Ammon's horn (tissue), 1 donor: ENCODE results near the gene KCNQ5.

Experiments
- DNase-seq: peaks from one replicate; pipeline ENCODE4 v3.0.0-alpha.2; 2016; ENCODE audit warnings: low spot score

KCNQ5 gene

DNA sequence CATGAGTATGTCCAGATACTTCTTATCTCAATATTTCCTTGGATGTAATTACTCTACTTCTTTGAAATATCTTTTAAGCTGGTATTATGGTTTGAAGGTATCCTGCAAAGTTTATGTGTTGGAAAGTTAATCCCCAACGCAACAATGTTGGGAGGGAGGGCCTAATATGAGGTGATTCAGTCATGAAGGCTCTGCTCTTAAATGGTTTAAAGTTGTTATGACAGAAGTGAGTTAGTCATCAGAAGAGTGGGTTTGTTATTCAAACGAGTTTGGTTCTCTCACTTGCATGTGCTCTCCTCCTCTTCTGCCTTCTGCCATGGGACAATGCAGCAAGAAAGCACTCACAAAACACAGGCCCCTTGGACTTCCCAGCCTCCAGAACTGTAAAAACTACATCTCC is 176.3 kb downstream of the KCNQ5 start:
- DNase-seq = no peak

DNA sequence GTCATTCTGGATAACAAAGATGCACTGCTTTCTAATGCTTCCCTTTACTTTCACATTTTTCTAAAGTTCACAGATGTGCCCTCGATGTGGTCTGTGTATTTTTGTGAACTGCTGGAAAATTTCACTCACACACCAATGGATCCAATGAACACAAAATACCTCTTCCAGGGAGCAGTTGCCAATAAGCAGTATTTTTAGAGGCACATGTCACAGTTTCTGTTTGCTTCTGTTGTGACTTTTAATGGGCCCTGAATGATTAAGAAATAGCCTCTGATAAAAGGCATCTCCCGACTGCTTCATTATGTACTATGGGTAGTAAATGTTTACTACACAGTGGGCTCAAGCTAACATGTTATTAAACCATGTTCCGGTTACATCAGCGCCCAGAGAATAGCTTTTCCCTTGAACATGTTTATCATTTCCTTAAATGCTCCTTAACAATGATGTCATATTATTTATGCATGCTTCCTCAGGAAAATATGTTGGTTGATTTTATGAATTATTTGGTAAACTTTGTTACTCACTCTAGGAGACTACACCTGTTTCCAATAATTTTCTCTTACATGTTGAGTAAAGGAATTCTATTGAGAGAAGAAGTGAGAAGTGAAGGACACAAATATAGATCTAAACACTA is 188.0 kb downstream of the KCNQ5 start:
- no peak for DNase-seq

DNA sequence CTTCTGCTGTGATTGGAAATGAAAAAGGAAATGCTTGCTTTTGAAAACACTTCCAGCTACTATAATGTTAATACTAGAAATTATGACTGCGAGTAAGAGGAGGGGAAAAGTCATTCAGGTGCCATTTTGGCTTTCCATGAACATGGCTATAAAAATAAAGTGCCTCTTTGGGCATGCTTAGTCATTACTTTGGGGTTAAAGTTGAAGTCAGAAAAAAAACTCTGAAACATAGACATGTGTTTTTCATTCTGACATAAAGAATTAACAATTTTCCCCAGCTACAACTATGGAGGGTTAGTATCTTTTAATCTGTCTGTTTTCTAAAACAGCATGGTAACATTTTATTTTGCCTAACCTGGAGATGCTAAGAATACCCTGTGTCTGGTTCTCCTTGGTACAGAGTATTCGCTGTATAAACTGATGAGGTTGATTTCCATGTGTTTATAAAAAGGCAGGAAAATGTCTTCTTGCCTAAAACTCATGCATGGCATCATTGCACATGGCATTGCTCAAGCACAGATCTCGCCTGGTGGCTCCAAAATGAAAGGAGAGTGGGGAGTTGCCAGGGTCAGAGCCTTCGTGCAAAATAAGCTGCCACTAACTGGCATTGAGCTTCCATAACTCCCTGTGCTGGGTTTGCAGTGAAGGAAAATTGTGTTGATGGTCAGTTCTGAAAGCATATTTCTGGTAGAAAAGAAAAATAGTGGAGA is 188.9 kb downstream of the KCNQ5 start:
- no peak for DNase-seq

DNA sequence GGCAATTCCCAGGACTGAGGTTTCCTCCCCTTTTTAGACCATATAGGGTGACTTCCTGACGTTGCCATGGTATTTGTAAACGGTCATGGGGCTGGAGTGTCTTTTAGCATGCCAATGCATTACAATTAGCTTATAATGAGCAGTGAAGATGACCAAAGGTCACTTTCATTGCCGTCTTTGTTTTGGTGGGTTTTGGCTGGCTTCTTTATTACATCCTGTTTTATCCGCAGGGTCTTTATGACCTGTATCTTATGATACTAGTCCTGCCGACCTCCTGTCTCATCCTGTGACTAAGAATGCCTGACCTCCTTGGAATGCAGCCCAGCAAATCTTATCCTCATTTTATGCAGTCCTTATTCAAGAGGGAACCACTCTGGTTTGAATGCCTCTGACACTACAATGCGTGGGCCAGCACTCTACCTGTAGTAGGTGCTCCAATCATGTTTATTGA is 190.1 kb downstream of the KCNQ5 start:
- DNase-seq = no peak

DNA sequence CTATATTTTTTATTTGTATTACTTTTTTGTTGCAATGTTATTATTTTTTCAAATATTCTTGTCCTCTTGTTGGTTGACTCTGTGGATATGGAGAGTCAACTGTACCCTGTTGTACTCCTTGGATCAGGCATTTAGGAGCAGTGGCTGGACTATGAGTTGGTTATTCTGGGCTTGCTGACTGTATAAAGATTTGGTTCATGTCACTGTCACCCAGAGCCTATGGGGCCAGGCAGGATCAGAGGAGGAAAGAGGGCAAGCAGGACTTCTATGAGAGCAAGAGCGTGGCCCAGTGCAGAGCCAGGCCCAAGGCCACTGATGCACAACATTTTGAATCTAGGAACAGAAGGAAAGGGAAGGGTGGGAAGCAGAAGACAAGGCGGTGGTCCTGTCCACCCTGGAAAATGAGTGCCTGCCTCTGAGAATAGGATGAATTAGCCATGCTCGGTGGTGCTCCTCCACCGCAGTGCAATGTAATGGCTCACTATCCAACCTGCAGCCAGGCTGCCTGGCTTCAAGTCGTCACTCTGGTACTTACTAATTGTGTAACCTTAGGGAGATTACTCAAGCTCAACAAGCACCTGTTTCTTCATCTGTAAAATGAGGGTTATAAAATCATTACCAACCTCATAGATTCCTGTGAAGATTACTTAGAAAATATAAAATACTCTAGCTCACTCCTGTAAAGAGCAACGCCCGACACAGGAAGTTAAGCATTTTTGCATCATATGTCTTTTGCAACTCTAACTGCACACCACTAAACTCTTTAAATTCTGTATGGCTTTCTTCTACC is 192.1 kb downstream of the KCNQ5 start:
- no peak for DNase-seq

DNA sequence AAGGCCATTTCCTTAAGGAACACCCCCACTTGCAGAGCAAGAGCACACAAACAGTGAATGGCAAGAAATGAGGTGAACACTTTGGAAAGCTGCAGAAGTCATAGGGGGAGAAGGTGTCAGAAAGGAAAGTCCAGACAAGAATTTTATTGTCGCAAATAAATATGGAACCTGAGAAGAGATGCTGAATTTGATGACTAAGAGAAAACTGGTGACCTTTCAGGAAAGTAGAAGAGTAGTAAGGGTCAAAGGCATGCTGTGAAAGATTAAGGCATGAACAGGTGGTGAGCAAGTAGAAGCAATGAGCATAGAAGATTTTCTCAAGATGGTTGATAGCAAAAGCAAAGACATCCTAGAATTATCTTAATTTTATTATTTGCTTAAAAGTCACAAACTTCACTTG is 194.2 kb downstream of the KCNQ5 start:
- no peak for DNase-seq

DNA sequence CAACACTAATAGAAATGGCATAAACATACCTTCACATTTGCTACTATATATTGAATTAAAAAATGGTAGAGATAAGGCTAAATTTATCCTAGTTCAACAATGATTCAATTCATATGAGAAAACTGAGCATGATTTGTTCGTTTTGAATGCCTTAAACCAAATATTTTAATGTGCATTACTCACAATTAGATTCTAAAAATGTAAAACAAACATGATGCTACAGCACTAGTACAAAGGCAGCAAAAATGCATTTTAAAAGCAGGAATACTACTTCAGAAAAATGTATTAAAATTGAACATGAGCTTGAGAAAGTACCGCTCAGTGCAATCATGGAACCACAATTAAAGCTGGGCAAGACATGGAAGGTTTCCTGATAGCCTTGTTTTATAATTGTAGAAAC is 195.3 kb downstream of the KCNQ5 start:
- no peak for DNase-seq

DNA sequence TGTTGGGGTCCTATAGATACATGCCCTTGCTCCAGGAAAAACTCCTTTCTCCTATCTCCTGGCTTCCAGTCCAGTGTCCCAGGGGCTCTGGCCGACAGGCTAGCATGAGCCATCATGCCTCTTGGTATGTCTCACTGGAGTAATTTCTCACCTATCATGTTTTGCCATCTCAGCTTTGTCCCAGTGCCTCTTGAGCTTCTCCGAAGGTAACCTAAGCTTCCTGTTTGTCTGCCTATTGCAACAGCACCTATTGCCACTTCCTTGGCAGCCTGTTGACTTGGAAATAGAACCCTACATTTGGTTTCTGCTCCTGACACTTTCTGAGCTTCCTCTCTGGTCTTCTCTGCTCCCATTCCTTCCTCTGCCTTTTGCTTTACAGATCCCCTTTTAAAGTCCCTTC is 197.7 kb downstream of the KCNQ5 start:
- no peak for DNase-seq

DNA sequence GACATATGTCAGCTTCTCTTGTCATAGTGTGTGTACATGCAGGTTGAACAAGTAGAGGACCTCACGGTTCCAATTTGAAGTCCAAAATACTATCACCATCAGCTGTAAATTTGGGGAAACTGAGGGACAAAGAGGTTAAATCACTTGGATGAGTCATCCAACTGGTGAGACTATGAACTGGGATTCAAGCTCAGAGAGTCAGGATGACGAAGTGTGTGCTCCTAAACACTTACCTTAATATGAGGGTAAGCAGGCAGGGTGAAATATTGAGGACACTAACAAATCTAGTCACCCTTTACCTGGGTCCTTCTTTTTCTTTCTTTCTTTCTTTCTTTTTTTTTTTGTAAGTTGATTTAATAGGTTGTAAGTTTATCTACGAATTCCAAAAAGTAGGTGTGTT is 198.3 kb downstream of the KCNQ5 start:
- DNase-seq = no peak

DNA sequence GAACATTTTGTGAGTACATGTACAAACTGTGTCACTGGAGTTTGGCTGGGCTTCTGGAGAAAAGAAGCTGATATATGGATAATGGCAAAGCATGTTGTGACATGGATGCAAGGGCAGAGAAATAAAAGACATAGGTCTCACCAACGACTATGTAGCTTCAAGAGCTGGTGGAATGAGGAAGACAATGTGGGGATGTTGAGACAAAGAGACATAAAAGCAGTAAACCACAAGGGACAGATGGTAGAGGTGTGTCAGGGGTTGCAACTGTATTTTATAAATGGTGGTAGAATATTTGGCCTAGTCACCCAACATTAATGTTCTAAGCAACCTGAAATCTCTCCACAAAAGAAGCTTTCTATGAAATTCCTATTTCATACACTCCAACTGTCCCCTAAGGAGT is 199.0 kb downstream of the KCNQ5 start:
- peak; percentile 9 for DNase-seq

DNA sequence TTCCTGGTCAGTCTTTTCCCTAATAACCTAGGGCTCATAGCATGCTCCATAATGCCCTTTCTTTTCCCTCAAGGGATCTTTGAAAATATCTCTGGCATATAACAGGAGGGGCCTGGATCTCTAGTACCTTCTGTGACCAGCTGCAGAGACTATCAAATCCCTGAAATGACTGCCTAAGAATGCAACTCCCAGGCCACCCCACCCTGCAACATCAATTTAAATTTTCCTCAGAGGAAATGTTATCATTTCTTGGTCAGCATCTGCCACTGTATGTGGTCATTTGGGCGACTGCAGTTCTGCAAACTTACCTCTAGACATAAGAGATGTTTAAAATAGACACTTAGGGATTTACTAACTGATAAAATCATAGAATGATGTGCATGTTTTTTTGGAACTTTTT is 200.2 kb downstream of the KCNQ5 start:
- no peak for DNase-seq

DNA sequence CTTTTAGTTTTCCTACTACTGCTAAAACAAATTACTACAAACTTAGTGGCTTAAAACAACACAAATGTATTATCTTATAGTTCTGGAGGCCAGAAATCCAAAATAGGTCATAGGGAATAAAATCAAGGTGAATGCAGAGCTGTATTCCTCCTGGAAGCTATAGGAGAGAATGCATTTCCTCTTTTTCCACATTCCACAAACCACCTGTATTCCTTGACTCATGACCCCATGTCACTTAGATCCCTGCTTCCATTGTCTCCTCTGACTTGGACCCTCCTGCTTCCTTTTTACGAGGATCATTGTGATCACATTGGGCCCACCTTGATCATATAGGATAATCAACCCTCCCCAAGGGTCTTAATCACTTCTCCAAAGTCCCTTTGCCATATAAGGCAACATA is 200.8 kb downstream of the KCNQ5 start:
- no peak for DNase-seq

DNA sequence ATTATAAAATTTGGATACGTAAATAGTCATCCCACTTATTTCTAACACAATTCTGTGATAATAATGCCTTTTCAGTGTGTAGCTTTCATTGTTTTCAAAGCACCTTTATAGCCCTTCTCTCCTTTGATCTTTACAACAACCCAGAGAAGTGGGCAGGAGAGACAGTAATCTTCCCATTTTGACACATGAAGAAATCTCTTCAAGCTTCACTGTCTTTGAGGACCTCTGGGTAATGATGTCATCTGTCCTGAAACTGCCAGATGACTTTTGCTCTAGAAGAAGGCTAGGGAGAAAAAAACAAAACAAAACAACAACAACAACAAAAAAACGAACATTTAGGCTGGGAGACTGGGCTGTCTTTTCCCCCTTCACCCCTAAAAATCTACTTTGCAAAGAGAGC is 203.0 kb downstream of the KCNQ5 start:
- no peak for DNase-seq

DNA sequence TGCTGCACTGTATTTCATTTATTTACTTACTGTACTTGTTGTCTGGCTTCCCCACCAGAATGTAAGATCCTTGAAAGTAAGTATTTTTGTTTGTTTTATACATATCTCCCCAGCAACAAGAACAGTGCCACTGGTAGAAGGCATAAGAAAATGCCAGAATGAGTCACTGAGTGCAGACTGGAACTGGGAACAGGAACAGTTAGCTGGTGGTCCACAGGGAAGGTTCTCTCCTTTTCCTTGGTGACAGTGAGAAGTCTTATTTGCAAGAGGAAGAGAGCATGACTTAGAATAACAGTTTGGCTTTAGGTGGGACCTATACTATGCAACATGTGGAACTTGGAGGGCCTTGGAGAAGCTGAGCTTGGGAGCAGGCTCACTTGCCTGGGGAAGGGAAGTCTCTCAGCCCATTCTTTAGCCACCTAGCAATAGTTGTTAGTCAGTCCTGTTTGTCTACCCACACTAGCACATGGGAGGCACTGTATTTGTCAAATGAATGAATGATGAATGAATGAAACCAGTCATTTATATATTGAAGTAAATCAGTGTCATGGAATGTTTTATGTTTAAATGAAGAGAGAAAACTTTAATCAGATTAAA is 203.5 kb downstream of the KCNQ5 start:
- DNase-seq = no peak

DNA sequence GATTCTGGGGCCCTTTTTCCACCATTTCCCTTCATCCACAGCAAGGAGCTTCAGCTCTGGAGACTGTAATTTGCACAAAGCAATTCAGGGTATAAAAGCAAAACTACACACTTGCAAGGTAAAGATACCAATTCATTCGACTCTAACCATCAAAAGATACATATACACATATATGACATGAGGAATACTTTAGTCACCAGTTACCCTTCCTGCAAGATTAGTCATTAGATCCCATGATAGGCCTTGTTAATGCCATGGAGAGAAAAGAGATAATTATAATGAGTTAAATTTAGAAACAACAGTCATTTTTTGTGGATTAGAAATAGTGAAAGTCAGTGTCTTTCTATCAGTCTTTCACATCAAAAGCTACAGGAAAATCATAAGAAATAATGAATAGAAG is 204.2 kb downstream of the KCNQ5 start:
- DNase-seq = no peak

DNA sequence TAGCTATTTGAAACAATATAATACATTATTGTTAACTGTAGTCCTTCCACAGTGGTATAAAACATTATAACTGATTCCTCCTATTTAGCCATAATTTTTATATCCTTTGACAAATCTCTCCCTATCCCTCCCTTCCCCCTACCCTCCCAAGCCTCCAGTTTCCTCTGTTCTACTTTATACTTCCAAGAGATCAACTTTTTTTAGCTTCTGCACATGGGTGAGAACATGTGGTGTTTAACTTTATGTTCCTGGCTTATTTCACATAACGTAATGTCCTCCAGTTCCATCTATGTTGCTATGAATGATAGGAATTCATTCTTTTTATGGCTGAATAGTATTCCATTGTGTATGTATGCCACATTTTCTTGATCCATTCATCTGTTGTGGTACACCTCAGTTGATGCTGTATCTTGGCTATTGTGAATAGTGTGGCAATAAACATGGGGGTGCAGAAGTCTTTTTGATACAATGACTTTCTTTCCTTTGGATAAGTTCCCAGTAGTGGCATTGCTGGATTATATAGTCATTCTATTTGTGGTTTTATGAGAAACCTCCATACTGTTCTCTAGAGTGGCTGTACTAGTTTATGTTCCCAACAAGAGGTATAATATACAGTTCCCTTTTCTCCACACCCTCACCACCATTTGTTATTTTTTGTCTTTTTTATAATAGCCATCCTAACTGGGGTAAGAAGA is 205.0 kb downstream of the KCNQ5 start:
- DNase-seq = no peak

DNA sequence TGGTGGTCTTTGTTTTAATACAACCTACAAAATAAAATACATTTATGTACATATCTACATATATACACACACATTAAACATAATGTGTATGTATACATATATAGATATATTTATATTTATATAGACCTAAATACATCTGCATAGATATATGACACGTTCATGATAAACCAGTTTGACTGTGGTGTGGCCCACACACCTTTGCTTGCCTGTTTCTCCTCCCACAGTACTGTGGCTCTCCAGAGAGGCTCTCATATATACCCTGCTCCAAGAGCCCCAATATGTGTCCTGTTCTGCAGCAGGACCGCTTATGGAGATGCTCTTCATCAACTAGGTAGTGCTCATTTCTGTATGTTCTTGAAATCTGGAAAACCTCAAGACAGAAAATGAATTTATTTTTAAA is 207.0 kb downstream of the KCNQ5 start:
- DNase-seq = no peak

DNA sequence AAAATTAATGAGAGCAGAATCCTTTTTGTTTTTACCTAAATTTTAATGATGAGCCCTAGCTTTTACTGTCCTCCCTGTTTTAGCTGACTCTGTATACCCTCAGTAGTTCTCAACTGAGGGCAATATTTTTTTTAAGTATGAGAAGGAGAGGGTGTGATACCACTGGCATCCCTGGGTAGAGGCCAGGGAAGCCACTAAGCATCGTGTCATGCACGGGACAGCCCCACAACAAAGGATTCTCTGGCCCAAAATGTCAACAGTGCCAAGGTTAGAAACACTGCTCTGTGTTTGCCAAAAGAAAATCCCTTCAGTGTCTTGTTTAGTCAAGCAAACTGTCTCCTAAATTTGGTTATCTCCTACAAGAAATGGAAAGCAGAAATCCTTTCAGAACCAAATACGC is 210.4 kb downstream of the KCNQ5 start:
- DNase-seq = no peak

DNA sequence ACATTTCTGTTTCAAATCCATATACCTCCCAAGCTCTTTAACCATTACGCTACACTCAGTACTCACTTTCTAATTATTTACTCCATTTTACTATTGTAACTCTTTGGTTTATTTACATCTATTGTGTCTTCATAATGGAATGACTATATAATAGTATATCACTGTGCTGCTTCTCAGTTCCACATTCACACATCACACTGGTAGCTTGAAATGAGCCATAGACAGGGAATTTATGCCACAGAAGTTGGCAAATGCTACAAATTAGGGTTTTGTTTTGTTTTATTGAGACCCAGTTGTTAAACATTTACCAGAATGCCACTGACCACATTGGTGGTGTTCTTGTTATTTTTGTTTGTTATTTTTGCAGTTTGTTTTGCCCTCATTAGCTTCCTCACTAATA is 213.9 kb downstream of the KCNQ5 start:
- no peak for DNase-seq

DNA sequence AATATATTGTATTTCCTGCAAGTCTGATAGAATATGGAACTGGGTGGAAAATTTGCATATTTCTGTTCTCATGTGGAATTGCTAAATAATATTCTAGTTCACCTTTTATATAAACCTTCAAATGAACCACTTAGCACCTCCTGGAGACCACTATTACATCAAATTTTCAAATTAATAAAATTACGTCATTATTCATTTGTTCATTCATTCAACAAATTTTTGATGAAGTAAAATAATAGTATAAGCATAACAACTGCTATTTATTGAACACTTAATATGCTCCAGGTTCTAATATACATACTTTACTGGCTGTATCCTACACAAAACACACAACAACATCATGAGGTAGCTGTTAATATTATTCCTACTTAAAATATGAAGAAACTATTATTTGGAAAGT is 215.1 kb downstream of the KCNQ5 start:
- DNase-seq = no peak

DNA sequence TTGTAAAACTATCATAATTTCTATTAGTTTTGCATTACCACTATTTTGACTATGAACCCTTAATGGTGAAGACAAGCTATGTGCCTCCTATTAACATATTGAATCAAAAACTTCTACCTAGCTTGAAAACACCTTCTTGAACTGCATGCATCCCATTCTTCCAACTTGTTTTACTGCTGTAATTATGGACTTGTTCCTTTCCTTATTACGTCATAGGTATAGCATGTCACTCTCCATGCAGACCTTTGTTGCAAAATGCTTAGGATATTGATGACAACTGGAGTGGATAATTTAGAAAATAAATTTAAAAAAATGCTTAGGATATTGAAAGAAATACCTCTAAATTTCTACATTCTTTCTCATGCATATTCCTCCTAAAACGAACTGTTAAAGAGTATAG is 219.3 kb downstream of the KCNQ5 start:
- DNase-seq = no peak

DNA sequence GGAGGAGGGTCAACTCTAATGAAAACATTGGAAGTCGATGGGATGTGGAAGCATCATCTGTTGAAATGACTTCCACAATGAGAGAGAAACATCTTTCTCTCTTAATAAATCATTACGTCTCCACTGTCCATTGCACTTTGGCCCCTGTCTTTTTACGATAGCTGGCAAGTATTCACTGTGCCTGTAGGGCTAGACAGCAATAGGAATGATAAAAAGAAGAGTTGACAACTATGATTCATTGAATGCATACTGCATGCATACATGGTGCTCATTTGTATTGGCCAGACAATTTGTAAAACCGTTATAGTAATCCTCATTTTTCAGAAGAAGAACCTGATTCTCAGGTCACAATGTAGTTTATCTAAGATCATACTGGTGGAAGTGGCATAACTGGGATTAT is 220.3 kb downstream of the KCNQ5 start:
- no peak for DNase-seq
